Fibroblast of pulmonary artery (primary cell): ENCODE measurements around the gene MORN5.

Experiments
- DNase-seq: peaks from one replicate; pipeline ENCODE4 v3.0.0-alpha.2; 2010; ENCODE audit warnings: low read depth
- H3K4me3 ChIP-seq: replicated peaks from 2 replicates; pipeline ENCODE4 v1.5.1; 2011; ENCODE audit warnings: low read depth, mild to moderate bottlenecking, control low read depth, low read length, moderate library complexity
- CTCF ChIP-seq: IDR thresholded peaks from 2 replicates; pipeline ENCODE4 v1.5.1; 2011; ENCODE audit warnings: mild to moderate bottlenecking, control low read depth, low read length, inconsistent platforms; ENCODE audit errors: missing control alignments

Gene MORN5

GRCh38 chr9:122205176-122205575 is 45.5 kb downstream of the MORN5 start:
- no peak overlapping the region for H3K4me3 ChIP-seq
- no peak for TF ChIP-seq CTCF
- no peak for DNase-seq

GRCh38 chr9:122206118-122207046 is 46.7 kb downstream of the MORN5 start:
- no peak overlapping the region for H3K4me3 ChIP-seq
- DNase-seq: peak; percentile 57
- no peak for TF ChIP-seq CTCF

- TF ChIP-seq CTCF: no peak
- DNase-seq: no peak
- no peak overlapping the region for H3K4me3 ChIP-seq
These were observed 47.4 kb downstream of the MORN5 start for GRCh38 chr9:122207096-122207495.

GRCh38 chr9:122209451-122209850 is 49.7 kb downstream of the MORN5 start:
- H3K4me3 ChIP-seq: no peak overlapping the region
- no peak for TF ChIP-seq CTCF
- no peak for DNase-seq

- no peak for DNase-seq
- H3K4me3 ChIP-seq: no peak overlapping the region
- no peak for TF ChIP-seq CTCF
These were observed 52.8 kb downstream of the MORN5 start for GRCh38 chr9:122212473-122213004.

- H3K4me3 ChIP-seq: no peak overlapping the region
- no peak for TF ChIP-seq CTCF
- DNase-seq: no peak
These were observed 53.4 kb downstream of the MORN5 start for GRCh38 chr9:122213102-122213588.
